HG03457 (cell line): ENCODE results near the gene CYSLTR2.
"Not testable (repeated sequence)": the region's sequence is repeated elsewhere in the genome, so short reads cannot be mapped to it uniquely, and the experiment has no call there.

Experiments used
- ATAC-seq: cut with Tn5 transposase; IDR thresholded peaks from one replicate; pipeline ENCODE4 v1.9.1; 2021; ENCODE audit warnings: moderate number of reproducible peaks; ENCODE audit not compliant: unreplicated experiment

The CYSLTR2 gene

GRCh38 chr13:48644141-48644540 is 9.6 kb upstream of the CYSLTR2 start:
- no peak for ATAC-seq

GRCh38 chr13:48644951-48645350 is 8.8 kb upstream of the CYSLTR2 start:
- no peak for ATAC-seq

DNA sequence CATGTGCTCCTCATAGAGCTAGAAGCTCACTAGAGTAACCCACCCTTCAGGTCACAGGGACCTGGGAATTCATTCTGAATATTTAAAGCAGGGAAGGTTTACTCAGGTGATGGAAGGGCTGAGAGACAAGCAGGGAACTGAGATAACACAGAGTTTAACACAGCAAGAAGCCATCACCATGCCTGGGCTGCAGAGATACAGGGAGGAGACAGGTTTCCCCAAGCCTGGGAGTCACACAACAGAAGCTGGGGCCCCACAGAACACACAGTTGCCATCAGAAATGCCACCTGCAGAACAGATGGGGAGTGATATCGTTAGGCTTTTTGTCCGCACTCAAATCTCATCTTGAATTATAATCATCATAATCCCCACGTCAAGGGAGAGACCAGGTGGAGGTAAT is 7.9 kb upstream of the CYSLTR2 start:
- ATAC-seq: no peak

GRCh38 chr13:48646791-48647190 is 6.9 kb upstream of the CYSLTR2 start:
- ATAC-seq: no peak

DNA sequence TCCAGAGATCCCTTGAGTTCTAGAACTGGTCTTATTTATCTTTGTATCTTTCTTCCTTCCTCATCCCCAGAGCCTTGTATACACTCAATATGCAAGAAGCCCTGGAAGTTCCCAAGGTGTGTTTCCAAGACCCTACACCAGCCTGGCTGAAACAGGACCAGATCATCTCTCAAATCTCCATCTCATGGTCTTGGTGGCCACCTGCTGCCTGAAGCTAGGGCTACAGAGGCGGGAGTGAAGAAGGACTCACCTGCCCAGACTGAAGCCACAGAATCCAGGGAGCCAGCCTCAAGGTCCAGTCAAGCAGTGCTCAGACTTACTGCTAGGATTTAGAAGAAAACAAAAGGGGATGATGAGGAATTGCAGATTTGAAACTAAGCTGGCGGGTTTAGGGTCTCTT is 6.1 kb upstream of the CYSLTR2 start:
- no peak for ATAC-seq

GRCh38 chr13:48648446-48648845 is 5.3 kb upstream of the CYSLTR2 start:
- no peak for ATAC-seq

- ATAC-seq: no peak
Observed at GRCh38 chr13:48652851-48653471, 768 bp upstream of the CYSLTR2 start.

DNA sequence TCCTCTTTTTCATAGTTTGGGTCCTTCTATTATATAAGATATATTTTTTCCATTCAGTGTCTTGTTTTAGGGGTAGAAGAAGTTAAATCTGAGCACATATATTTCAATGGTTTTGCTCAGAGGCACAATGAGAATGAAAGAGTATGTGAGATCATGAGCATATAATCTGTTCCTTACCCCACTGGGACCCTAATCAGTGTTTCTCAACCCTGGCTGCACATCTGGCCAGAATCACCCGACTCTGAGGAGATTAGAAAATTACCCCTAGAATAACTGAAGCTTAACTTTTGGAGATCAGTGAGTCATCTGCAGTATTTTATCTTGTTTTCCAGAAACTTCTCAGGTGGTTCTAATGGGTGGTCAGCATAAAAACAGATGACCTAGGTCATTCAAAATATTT is 782 bp downstream of the CYSLTR2 start:
- ATAC-seq: no peak

GRCh38 chr13:48655291-48655690 is 1.6 kb downstream of the CYSLTR2 start:
- ATAC-seq: no peak

- no peak for ATAC-seq
Observed at GRCh38 chr13:48656608-48657007, 2.9 kb downstream of the CYSLTR2 start.

DNA sequence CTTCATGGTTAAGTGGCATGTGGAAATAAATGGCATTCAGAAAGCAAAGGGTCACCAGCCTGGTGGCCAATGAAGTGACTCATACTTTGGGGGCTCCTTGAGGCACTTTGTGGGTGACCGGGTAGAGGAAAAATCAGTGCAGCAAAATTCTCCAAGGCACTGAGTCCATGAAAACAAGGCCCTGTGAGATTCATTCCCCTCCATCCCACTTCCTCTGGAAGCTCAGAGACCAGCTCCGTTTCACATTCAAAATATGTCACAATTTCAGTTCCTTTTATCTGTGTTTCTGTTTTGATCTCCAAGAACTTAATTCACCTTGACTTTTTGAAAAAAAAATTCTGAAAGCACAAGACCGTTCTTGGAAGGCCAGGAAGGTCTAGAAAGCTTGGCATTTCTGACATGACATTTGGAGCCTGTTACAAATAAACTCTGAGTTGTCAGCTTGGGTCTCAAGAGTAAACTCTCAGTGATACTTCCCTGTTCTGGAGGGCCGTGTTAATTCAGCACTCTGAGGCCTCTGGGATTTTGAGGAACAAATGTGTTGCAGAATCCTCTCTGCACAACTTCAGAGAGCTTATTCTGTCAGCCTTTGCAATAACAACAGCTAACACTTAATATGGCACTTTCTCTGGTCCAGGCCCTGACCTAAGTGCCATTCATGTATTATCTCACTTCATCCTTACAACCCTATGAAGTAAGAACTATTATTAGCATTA is 6.8 kb downstream of the CYSLTR2 start:
- no peak for ATAC-seq

- no peak for ATAC-seq
Observed at GRCh38 chr13:48661107-48661506, 7.4 kb downstream of the CYSLTR2 start.

- no peak for ATAC-seq
Observed at GRCh38 chr13:48662226-48662625, 8.5 kb downstream of the CYSLTR2 start.

GRCh38 chr13:48667136-48667535 is 13.4 kb downstream of the CYSLTR2 start:
- no peak for ATAC-seq

- ATAC-seq: not testable (repeated sequence)
Observed at GRCh38 chr13:48671421-48671820, 17.7 kb downstream of the CYSLTR2 start.

DNA sequence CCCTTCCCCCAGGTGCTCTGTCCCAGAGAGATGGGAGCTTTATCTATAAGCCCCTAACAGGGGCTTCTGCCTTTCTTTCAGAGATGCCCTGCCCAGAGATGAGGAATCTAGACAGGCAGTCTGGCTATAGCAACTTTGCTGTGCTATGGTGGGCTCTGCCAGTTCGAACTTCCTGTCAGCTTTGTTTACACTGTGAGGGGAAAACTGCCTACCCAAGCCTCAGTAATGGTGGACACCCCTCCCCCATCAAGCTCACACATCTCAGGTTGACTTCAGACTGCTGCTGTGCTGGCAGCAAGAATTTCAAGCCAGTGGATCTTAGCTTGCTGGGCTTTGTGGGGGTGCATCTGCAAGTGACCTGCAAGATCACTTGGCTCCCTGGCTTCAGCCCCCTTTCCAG is 21.5 kb downstream of the CYSLTR2 start:
- ATAC-seq: no peak

DNA sequence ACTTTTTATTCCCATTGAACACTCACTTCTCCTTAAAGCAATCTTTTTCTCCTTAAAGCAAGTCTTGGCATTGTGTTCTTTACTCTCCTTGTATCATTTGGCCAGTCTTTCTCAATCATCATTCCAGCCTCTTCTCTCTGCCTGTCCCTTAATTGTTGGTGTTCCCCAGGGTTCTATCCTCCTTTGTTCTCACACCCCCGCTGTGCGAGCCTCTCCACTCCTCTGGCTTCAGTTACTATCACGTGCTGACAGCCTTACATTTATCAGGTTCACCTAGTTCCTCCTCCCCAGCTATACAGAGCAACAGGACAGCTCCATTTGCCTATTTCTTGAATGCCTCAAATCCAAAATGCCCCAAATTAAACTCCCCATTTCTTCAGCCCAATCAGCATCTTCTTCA is 24.6 kb downstream of the CYSLTR2 start:
- ATAC-seq: no peak

DNA sequence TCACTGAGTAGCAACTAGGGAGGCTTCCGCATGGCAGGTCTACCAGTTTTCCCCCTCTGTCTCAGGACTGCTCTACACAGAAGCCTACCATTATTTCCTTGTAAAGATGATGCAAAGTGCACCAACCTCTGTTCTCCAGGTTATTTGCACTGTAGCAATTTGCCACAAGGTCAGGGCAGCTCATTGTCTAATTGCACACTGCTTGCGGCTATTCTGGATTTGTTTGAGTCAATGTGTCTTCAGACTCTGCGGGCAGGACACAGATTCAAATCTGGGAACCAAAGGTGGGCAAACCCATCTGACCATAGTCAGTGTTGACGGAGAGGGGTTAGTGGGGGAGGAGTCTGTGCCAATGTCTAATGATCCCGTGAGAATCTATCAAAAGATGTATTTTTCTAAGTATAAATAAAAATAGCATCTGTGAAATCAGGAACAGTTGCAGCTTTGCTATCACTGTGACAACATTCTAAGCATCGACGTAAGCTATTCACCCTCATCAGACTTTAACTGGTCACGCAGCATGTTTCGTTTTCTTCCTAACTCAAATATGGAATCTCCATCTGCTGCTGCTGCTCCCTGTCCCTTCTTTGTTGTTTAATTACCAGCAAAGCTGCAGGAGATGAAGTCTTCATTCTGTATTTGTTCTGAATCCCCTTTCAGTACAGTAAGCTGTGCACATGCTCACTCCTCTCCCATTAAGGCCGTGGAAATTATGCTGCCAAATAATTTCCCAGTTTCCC is 26.4 kb downstream of the CYSLTR2 start:
- no peak for ATAC-seq

DNA sequence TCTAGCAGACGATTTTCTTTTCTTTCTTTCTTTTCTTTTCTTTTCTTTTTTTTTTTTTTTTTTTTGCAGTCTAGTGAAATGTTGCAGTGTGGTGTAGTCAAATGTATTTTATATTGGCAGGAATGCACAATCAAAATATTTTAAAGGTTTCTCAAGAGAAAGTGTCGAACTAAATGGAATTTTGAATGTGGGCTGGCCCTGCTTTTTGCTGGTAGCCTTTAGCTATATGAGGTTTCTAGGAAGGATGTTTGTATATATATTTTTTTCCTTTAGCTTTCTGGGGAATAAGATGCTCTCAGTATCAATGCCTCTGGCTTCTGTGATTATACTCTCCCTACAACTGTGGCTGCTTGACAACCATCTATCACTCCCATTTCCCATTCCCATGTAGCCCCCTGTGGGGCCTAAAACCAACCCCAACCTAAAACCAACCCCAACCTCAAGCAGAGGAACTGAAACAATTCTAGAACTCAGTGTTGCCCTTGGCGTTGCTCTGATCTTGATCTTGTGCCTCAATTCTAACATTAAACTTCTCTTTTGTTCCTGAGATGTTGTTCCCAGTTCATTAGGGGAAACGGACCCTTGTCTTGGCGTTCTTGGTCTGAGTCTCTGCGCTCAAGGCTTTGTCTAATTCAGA is 27.1 kb downstream of the CYSLTR2 start:
- ATAC-seq: no peak

- ATAC-seq: no peak
Observed at GRCh38 chr13:48681905-48682304, 28.2 kb downstream of the CYSLTR2 start.

GRCh38 chr13:48682436-48682835 is 28.7 kb downstream of the CYSLTR2 start:
- no peak for ATAC-seq
